ENCODE results near the gene PCBP3.
"Not testable (repeated sequence)": the region's sequence is repeated elsewhere in the genome, so short reads cannot be mapped to it uniquely, and the experiment has no call there.

PCBP3 gene

GRCh38 chr21:45791562-45792418, 148.3 kb downstream of the PCBP3 start:
- DNase-seq: no peak

DNA sequence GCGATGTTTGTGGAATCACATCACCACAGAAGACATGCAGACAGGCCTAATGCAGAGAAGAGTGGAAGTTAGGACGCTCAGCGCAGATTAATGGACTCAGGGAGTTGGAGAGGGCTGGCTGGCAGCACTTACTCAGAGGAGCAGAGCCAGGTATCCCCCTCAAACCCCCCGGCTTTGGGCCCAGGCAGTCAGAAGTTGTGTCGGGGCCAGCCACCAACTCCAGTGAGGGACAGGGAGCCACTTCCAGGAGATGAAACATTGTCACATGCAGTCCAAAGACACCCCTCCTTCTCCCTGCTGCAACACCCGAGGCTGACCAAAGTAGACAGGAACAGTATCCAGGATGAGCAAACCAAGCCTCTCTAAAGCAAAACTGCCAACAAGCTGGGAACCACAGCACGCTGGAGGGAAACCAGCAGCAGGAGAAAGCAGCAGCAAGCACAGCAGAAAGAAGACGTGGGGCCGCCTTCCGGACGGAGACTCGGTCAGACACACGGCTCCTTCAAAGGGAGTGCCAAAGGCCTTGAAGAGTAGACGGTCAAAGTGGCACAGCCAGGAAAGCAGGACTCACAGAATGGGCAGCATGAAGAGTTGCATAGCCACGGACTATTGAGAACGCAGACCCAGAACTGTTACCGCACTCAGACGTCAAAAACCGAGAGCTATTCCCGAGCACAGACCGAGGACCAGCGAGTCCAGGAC, 149.3 kb downstream of the PCBP3 start:
- DNase-seq: no peak

DNA sequence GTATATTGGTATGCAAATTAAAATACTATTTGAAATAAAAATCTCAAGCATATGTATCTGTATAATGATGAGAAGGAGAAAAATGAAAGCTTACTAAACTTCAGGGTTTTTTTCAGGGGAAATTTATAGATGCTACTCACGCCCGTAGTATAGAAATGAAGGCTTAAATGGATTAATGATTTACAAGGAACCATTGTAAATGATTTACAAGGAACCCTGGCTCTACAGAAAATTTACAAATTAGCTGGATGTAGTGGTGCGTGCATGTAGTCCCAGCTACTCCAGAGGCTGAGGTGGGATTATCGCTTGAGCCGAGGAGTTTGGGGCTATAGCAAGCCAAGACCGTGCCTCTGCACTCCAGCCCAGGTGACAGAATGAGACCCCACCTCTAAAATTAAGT, 150.5 kb downstream of the PCBP3 start:
- no peak for DNase-seq

DNA sequence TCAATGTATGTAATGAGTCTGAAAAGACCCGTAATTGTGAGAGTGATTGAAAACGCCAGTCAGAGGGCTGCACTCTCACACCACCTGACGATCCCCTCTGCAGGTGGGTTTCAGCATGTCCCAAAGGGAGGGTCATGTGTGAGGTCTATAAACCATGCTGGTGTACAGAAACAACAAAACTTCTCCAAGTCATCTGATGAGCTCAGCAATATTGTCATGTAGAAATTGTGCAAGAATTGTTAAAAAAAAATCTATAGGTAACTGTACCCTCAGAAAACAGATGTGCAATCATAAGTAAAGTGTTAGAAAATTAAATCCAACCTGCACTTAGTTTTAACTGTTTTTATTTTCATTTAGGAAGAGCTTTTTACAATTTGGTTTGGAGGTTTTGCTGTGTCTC, 152.5 kb downstream of the PCBP3 start:
- DNase-seq: no peak

GRCh38 chr21:45797338-45797737, 153.8 kb downstream of the PCBP3 start:
- DNase-seq: no peak

- no peak for DNase-seq
Observed at GRCh38 chr21:45799765-45800338, 156.3 kb downstream of the PCBP3 start.

DNA sequence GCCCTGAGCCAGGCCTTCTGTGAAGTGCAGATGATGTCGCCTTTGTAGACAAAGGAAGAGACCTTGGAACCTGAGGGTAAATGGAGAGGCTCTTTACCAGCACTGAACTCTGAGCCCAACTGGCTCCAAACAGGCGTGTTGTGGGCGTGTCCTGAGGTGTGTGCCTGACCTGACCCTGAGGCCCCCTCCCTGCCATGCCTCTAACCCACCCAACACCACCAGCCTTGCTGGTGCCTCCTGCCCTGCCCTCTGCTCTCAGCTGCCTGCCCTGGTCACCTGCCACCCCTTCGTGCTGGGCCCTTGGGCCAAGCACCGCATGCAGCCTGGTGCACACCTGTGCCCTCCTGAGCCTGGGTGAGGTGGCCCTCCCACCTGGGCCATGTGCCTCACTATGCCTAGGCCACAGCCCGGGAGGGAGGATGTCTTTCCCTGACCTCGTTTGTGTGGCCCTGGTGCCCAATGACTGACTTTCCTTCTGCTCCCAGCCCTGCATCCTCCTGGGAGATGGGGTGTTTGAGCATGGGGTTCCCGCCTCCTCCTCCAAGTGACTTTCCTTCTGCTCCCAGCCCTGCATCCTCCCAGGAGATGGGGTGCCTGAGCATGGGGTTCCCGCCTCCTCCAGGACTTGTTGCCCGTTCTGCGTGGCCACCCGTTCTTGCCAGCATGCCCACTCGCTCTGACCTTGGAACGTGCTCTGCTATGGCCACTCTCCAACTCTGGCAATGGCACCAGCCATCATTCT, 157.0 kb downstream of the PCBP3 start:
- DNase-seq: no peak

DNA sequence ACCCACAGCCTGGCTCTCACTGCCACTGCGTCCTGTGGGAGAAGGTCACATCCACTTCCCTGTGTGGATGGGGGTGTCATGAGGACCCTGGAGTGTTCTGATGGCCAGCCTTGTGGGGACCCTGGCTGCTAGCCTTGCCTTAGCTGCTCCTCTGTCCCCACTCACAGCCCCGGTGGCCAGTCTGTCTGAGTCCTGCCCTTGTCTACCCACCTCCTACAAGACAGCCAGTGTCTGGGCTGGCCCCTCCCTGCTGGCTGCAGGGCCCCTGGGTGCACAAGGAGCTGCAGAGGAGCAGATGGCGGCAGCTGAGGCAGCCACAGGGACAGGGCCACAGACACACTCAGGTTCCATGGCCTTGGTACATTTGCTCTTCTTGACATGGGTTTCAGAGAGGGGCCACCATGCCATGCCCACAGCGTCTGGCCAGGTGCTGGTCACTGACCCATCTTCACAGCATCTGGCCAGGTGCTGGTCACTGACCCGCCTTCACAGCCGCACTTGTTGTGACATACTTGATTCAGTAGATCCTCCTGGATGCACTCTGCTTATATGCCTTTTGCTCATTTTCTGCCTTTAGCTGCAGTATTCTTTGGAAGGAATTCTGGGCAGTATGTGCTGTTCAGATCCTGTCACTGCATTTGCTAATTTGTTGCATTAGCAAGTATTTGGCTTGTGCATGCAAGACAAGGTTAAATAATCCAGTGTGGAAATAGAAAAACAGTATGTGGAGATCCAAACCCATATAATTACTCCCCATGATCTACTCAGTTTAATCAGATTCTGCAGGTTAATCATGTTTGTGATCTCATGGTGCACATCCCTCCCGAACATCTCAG, 157.8 kb downstream of the PCBP3 start:
- no peak for DNase-seq

GRCh38 chr21:45801989-45802388, 158.5 kb downstream of the PCBP3 start:
- DNase-seq: no peak

GRCh38 chr21:45802425-45802824, 158.9 kb downstream of the PCBP3 start:
- DNase-seq: no peak

- no peak for DNase-seq
Observed at GRCh38 chr21:45802956-45803617, 159.6 kb downstream of the PCBP3 start.

GRCh38 chr21:45803618-45804340, 160.3 kb downstream of the PCBP3 start:
- no peak for DNase-seq

DNA sequence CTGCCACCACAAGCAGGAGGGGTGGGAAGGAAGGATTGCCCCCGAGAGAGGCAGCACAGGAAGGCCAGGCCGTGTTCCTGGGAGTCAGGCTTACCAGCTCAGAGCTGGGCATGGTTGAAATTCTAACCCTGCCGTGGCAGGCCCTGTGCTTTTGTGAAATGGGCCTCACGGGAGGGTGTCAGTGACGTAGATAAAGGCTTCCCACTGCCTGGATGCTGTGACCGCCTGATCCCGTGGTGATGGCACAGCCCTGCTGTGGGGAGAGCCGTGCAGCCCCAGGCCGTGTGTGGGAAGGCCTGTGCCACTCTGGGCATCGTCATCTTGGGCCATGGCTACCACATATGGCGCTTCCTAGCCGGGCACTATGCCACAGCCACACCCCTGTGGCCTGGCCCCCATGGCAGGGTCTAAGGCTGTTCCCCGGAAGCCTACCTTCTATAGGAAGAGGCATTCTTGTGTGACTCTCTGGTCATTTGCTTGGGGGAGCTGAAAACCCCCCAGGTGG, 161.3 kb downstream of the PCBP3 start:
- DNase-seq: no peak

DNA sequence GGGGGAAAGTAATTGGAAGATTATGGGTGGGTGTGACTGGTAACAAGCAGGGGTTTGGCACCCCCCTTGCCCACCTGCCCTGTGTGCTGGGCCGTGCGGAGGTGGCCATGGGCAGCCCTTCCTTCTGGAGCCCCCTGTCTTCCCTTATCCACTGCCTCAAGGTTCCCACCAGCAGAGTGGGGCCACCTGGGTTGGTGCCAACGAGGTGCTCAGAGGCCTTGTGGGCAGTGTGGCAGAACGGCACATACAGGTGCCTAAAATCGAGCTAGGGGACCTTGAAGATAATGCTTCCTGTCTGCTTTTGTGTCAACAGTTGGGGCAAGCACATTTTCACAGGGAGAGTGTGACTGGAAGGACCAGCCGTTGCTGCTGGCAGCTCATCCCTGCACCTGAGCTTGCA, 161.8 kb downstream of the PCBP3 start:
- DNase-seq: no peak

GRCh38 chr21:45806042-45806441, 162.5 kb downstream of the PCBP3 start:
- no peak for DNase-seq

DNA sequence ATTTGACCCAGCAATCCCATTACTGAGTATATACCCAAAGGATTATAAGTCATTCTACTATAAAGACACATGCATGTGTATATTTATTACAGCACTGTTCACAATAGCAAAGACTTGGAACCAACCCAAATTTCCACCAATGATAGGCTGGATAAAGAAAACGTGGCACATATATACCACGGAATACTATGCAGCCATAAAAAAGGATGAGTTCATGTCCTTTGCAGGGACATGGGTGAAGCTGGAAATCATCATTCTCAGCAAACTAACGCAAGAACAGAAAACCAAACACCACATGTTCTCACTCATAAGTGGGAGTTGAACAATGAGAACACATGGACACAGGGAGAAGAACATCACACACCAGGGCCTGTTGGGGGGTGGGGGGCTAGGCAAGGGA, 165.1 kb downstream of the PCBP3 start:
- not testable (repeated sequence) for DNase-seq

- DNase-seq: no peak
Observed at GRCh38 chr21:45809421-45809820, 165.9 kb downstream of the PCBP3 start.

GRCh38 chr21:45811136-45811535, 167.6 kb downstream of the PCBP3 start:
- DNase-seq: no peak

DNA sequence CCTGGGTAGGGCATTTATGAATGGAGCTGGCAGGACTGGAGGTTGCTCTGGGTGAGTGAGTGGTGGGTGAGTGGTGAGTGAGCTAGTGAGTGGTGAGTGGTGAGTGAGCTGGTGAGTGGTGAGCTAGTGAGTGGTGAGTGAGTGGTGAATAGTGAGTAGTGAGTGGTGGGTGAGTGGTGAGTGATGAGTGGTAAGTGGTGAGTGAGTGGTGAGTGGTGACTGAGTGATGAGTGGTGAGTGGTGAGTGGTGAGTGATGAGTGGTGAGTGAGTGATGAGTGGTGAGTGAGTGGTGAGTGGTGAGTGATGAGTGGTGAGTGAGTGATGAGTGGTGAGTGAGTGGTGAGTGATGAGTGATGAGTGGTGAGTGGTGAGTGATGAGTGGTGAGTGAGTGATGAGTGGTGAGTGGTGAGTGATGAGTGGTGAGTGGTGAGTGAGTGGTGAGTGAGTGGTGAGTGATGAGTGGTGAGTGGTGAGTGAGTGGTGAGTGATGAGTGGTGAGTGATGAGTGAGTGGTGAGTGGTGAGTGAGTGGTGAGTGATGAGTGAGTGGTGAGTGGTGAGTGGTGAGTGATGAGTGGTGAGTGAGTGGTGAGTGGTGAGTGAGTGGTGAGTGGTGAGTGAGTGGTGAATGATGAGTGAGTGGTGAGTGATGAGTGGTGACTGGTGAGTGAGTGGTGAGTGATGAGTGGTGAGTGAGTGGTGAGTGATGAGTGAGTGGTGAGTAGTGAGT, 170.8 kb downstream of the PCBP3 start:
- not testable (repeated sequence) for DNase-seq

DNA sequence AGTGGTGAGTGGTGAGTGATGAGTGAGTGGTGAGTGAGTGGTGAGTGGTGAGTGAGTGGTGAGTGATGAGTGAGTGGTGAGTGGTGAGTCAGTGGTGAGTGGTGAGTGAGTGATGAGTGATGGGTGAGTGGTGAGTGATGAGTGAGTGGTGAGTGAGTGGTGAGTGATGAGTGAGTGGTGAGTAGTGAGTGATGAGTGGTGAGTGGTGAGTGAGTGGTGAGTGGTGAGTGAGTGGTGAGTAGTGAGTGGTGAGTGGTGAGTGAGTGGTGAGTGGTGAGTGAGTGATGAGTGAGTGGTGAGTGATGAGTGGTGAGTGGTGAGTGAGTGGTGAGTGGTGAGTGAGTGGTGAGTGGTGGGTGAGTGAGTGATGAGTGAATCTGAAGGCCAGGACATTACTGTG, 172.3 kb downstream of the PCBP3 start:
- not testable (repeated sequence) for DNase-seq
